Hepatocyte (in vitro differentiated cells): ENCODE data around the gene PPP1CC.

Source experiments
- EZH2 ChIP-seq: fragments of 200-600 bp; sonication (generic); IDR thresholded peaks from 2 replicates; pipeline ENCODE4 v1.6.1; 2016; ENCODE audit warnings: antibody characterized with exemption, mild to moderate bottlenecking, borderline replicate concordance
- EZH2phosphoT487 ChIP-seq: fragments of 200-600 bp; sonication (generic); IDR thresholded peaks from one replicate; pipeline ENCODE4 v1.6.1; 2018; ENCODE audit warnings: antibody characterized with exemption, mild to moderate bottlenecking, low read depth, moderate library complexity; ENCODE audit not compliant: unreplicated experiment, severe bottlenecking
- TF ChIP-seq, protein P1 (sequence below): fragments of 200-600 bp; sonication (generic); IDR thresholded peaks from 2 replicates; pipeline ENCODE4 v1.5.1; 2016; ENCODE audit warnings: antibody characterized with exemption, mild to moderate bottlenecking; ENCODE audit not compliant: poor library complexity

DNA sequence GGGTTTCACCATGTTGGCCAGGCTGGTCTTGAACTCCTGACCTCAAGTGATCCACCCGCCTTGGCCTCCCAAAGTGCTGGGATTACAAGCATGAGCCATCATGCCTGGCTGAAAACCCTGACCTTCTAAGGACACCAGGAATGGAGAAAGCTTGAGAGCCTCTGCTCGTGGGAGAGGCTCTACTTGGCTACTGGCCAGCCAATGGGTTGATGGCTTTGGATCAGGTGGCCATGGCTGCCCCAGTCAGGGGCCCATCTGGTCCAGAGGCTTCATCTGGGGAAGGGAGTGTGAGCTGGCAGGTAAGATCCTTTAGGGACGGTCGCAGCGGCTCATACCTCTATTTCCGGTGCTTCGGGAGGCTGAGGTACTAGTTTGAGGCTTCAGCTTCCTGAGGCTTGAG is 42.5 kb upstream of the PPP1CC start:
- TF ChIP-seq, protein P1, sequence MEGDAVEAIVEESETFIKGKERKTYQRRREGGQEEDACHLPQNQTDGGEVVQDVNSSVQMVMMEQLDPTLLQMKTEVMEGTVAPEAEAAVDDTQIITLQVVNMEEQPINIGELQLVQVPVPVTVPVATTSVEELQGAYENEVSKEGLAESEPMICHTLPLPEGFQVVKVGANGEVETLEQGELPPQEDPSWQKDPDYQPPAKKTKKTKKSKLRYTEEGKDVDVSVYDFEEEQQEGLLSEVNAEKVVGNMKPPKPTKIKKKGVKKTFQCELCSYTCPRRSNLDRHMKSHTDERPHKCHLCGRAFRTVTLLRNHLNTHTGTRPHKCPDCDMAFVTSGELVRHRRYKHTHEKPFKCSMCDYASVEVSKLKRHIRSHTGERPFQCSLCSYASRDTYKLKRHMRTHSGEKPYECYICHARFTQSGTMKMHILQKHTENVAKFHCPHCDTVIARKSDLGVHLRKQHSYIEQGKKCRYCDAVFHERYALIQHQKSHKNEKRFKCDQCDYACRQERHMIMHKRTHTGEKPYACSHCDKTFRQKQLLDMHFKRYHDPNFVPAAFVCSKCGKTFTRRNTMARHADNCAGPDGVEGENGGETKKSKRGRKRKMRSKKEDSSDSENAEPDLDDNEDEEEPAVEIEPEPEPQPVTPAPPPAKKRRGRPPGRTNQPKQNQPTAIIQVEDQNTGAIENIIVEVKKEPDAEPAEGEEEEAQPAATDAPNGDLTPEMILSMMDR: no peak
- no peak for TF ChIP-seq EZH2
- TF ChIP-seq EZH2phosphoT487: no peak
